IPS-NIHi11 (cell line): Measurements from ENCODE around the gene NFIL3.

Source experiments
- DNase-seq: peaks from one replicate; pipeline ENCODE4 v3.0.0; 2012; ENCODE audit warnings: mixed read lengths, low spot score

The NFIL3 gene

GRCh38 chr9:91359734-91360470 is 63.7 kb downstream of the NFIL3 start:
- DNase-seq = no peak

GRCh38 chr9:91359083-91359482 is 64.5 kb downstream of the NFIL3 start:
- DNase-seq = no peak
